GM21619 (cell line): ENCODE data around the gene LRRC74B.
"Not testable (repeated sequence)": the region's sequence is repeated elsewhere in the genome, so short reads cannot be mapped to it uniquely, and the experiment has no call there.

Experiments
- ATAC-seq: cut with Tn5 transposase; IDR thresholded peaks from one replicate; pipeline ENCODE4 v1.9.1; 2021; ENCODE audit not compliant: unreplicated experiment

LRRC74B gene, protein sequence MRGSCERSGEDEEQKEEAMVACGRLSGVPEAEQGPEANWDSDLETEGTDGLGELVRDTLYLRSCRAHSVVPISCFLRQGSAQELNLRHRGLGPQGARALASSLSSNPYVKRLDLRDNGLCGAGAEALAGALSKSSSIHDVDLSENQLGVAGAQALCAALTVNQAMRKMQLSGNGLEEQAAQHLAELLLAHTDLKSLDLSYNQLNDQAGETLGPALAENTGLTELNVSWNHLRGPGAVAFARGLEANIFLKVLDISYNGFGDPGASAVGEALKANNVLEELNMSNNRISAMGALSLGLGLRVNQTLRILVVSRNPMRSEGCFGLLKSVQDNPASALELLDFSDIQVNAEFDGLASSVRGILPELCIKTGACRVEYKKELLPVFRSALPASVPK

GRCh38 chr22:21045585-21046294 lies at the start of gene LRRC74B:
Gene LRRC74B (plus strand): TSS chr22:21045946. CDS start chr22:21045987, 41 bp downstream.
- peak; percentile 93 for ATAC-seq

DNA sequence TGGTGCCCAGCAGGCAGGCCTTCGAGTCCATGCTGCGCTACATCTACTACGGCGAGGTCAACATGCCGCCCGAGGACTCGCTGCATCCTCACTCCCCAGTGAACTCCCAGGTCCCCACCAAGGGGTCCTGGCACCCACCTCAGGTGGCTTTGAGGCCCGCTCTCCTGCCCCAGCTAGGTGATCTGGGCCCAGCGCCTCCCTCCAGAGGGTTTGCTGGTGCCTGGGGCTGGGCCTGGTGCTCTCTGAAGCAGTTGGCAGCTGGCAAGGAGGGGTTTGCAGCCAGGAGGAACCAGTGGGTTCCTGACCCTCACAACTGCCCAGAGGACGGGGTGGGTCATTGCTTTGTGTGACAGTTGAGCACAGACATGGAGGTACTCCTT lies 49.7 kb upstream of the LRRC74B start:
- ATAC-seq: no peak

DNA sequence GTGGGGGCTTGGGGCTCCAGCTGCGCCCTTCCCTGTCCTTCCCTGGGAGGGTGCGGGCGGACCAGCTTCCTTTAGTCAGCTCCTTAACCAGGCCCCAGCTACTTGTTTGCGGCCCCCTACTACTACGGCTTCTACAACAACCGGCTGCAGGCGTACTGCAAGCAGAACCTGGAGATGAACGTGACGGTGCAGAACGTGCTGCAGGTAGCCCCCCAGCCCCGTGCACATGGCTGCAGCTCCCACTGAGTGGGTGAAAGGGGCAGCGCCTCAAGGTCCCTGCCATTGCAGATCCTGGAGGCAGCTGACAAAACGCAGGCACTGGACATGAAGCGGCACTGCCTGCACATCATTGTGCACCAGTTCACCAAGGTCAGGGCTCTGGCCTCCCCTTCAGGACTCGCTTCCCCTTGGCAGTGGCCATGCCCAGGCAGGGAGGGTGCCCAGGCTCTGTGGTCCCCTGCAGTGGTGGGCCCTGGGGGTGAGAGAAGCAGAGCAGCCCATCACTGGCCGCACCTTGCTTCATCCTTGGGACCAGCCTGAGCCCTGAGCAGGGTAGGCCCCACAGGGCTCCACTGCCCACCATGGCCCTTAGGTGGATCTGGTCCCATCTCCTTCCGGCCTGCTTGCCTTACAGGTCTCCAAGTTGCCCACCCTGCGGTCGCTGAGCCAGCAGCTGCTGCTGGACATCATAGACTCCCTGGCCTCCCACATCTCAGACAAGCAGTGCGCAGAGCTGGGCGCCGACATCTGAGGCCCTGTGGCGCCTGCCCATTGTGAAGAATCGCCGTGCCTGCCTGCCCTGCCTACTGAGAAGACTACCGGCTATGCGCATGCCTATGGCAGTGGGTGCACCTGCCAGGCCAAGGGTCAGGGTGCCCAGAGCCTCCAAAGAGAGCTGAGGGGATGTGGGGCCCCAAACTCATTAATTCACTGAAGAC lies 48.9 kb upstream of the LRRC74B start:
- no peak for ATAC-seq

GRCh38 chr22:20997536-20998257 lies 48.0 kb upstream of the LRRC74B start:
- ATAC-seq: no peak

DNA sequence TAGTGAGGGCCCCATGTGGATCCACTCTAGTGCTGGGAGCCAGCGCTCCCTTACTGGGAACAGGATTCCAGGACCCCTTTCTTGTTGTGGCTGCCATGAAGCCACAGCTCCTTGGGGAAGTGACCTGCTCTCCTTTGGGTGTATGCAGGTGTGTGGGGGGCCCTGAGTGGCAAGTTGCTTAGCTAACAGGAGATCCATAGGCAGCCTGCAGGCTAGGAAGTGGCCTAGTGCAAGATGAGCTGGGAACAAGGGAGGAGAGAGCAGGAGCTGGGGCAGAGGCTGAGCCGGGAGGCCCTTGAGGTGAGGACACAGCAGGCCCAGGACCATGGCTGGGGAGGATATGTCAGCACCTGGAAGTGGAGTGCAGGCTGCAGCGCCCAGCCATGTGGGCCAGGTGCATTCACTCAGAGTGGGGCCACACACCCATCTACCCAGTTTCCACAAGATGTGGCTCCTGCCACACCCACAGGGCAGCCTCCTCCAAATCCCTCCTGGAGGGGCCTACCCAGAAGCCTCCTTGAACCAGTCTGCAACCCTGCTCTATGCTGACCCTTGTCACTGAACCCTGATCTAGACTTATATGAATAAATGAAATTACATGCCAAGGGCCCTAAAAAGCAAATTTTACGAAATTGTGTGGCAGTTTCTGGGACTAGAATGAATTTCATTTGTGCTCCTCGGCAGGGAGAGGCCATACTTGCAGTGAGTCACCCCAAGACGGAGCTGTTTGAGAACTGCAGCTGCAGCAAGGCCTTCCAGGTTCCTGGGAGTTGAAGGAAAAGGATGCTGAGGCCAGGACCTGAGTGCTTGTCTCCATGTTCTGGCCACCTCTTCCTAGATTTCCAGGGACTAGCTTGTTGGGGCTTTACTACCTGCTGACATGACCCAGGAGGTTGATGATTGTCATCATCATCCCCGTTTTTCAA lies 47.1 kb upstream of the LRRC74B start:
- ATAC-seq: no peak

- no peak for ATAC-seq
Measured at GRCh38 chr22:20999350-21000206, 46.2 kb upstream of the LRRC74B start.

DNA sequence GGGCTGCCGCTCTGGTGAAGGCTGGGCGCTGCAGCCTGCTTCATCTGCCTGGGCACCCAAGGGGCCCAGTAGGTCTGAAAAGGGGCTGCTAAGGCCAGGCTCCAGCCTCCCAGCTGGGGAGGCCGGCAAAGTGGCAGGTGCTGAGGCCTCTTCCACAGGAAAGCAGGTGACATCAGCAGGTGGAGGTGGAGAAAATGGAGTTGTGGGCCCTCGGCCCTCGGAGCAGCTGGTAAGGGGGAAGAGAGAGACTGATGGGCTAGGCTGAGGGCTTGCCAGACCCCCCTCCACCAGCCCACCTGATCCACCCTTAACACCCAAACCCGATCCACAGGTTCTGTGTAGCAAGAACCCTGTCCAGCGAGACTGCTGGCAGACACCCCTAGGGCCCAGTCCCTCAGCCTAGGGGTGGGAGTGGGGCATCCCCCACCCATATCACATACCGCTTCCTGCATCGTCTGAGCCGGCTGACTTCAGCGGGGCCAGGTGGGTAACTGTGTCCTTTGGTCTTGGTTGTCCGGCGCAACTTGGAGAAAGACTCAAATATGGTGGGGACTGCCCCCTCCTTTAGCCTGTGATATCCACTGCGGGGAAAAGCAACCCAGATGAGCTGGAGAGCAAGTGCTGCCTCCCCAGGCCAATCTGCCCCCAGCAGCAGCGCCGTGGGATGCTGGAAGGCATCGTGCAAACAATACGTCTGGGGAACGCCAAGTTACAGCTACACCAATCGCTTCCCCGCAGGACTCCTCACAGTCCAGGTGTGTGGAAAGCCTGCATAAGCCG lies 45.3 kb upstream of the LRRC74B start:
- ATAC-seq: no peak

DNA sequence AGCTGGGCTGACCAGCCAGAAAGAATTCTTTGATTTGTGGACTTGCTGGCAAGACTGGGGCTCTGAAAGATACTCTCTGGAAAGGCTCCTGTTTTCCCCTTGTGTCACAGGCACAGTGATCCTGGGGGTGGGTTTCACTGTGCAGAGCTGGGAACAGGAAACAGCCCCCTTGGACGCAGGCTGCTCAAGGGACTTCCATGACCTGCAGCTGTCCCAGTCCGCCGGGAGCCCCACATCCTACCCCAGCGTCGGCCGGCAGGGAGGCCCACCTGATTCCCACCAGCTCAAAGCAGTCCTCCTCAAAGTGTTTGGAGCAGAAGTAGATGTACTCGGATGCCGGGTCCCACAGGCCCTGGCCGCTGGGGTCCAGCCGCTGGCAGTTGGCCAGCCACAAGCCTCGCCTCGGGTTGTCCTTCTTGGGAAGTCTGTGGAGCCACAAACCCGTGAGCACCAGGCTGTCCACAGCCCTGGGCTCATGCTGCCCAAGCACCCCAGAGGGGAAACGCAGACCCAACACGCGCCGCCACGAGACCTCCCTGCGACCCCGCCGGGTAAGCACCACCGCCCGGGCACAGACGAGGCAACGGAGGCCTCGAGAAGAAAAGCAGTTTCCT lies 44.7 kb upstream of the LRRC74B start:
- ATAC-seq: no peak

DNA sequence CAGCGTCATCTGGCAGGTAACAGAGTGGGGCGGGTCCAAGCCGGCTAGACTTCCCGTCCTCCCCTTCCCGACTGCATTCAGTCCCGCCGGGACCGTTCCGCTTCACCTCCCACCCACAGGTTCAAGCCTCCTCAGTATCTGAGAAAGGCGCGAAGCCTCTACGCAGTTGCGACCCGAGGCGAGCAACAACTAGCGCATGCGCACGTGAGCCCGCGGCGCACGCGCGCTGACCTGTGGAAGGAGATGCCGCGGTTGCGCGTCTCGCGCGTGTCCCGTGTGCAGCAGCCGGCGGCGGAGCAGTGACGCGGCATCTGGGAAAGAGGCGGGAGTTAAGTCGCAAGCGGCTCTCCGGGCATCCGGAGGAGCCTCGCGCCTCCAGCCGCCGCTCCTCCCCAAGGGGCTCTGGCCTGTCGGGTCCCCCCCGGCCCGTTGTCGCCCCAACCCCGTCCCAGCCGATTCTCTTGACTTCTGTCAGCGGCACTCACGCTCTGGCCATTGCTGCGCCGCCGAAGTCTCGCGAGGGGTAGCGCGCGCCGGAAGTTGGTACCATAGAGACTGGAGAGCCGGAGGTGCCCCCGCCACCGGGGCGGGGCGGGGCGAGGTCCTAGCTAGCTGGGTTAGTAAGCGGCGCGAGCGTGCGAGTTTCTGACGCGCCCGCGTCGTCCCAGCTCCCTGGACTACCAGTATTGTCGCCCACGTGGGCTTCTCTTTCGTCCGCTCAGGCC lies 44.0 kb upstream of the LRRC74B start, which contains the start of gene THAP7:
Gene THAP7, minus strand, starts transcription at position 518 of the 725 bp plus-strand sequence. Its CDS starts 207 bp downstream, at position 311.
- peak; percentile 79 for ATAC-seq

DNA sequence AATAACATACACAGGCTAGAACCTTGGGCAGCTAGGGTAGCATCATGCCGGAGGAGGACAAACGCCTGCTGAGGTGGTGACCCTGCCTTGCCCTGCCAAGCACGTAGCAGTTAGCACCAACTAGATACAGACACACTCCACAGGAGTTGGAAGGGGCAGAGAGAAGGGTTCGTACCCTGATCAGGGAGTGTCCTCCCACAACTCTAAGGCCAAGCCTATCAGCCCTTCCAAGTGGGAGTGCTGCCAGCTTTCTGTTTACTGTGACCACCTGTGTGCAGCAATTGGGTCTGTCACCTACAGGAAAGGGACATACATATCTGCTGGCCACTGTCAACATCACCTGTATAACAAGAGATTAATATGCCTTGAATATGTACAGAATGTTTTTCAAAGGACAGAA lies 42.0 kb upstream of the LRRC74B start:
- ATAC-seq: no peak

DNA sequence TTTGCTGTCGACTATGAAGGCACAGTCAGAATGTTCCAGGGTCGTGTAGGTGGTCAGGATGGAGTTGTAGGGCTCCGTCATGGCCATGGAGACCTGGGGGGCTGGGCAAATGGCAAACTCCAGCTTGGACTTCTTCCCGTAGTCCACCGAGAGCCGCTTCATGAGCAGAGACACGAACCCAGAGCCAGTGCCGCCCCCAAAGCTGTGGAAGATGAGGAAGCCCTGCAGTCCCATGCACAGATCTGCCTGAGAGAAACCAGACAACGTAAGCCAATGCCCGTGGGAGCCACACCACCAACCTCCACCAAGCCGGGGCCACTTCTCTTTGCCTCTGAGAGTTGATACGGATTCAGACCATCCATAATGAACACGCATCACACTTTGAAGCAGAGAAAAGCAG lies 36.5 kb upstream of the LRRC74B start:
- not testable (repeated sequence) for ATAC-seq

- no peak for ATAC-seq
Measured at GRCh38 chr22:21009638-21010425, 35.9 kb upstream of the LRRC74B start.

DNA sequence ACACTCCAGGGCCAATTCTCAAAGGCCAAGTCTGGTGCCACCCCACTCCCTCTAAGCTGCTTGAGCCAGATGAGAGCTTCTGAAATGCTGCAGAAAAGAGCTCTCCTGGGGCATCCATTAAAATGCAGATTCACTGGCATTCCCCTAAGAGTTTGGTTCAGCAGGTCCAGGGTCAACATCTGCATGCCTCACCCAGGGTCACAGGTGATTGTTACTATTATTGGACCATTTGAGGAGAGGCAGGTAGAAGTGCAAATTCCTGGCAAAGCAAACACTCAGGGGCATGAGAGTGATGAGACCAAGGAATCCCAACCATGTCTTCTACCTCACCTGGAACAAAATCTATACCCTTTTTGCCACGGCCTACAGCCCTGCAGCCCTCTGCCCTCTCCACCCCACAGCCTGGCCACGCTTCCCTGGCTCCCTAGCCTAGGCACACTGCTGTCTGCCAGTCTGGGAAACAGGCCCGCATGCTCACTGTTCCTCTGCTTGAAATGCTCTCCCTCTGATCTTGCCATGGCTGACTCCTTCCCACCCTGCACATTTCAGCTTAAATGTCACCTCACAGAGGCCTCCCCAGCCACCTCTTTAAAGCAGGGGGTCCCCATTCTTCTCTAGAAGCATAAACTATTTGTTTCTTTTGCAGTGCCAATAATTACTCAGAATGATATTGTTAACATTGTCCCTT lies 35.2 kb upstream of the LRRC74B start:
- ATAC-seq: no peak

GRCh38 chr22:21012446-21013407 lies 33.0 kb upstream of the LRRC74B start:
- ATAC-seq: no peak
